CD4-positive, alpha-beta T cell treated with Interleukin-12 subunit alpha and Interleukin-12 subunit beta, for 1 hour (primary cell): ENCODE data around the gene P3H2.
"Not testable (repeated sequence)": the region's sequence is repeated elsewhere in the genome, so short reads cannot be mapped to it uniquely, and the experiment has no call there.

Experiments
- DNase-seq: peaks from one replicate; pipeline ENCODE4 v3.0.0-alpha.2; 2020

The P3H2 gene

DNA sequence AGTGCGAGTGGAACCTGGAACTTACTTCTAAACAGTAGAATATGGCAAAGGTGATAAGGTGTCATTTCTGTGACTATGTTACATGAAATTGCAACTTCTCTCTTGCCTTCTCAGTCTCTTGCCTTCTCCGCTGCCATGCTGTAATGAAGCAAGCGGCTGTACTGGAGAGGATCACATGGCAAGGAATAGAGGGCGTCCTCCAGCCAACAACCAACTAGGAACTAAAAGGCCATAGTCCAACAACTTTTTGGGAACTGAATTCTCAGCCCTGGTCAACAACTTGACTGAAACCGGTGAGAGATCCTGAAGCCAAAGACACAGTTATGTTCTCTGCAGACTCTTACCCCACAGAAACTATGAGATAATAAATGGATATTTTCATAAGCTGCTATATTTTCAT lies 143.5 kb downstream of the P3H2 start:
- no peak for DNase-seq

DNA sequence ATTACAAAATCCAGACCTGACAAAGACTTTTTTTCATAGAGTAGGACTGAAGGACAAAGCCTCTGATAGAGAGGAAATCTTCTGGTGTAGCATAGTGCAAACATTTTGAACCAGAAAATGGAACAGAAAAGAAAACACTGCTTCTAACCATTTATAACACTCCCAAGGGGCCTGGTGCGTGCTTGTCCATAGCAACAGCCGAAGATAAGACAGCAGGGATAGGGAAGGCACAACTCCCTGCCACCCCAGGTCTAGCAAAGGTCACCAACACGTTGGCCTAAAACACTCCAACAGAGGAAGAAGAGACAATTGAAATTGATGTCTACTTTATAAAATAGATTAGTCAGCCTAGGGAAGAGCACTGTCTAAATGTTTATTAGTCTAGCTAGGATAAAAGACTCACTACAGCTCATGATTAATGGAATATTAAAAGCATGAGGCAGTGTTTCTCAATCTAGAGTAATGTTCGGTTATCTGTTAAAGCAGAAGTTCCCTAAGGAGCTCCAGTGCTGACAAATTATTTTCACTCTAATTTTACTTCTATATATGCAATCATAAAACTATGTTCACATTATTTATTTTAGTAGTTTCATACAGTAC lies 145.2 kb downstream of the P3H2 start:
- DNase-seq, result no peak

DNA sequence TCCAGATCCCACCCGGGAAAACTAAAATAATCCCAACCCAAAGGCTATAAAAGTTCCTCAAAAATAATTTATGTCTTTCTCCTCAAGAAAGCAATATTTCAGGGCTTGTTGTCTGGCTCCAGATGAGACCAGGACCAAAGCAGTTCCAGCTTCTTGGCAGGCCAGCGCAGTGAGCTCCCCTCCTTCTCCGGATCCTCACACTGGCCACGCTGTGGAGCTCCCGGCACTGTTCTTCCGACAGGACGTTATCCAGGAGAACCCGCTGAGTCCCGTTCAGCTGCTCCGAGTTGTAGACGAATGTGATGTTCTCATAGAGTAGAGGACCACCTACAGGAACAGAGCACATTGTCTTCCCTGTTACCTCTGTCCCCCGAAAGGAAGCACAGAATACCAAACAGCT lies 146.3 kb downstream of the P3H2 start:
- no peak for DNase-seq

DNA sequence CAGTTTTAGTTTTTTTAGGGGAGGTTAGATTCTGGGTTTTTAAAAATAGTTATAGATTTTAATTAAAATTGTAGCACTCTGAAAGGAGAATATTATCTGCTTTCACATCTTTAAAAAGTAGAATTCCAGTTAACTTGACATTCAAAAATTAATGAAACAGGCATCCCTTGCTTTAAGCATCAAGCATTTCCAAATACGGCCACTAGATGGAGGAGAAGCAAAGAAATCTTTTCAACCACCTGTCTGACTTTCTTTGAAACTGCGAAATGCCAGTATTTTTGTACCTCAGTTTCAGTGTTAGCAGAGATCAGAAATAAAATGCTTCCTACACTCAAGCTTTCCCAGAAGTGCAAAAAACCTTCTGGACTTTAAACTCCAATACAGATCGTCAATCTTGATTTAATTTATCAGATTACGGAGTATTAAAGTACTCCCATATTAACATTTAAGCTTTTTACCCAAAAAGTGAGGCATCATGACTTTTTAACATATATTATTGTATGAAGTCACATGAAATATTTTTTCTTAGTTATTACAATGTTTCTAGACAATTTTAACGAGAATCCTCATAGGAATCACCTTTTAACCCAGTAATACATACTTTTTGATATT lies 153.3 kb downstream of the P3H2 start:
- DNase-seq, result peak; percentile 50

DNA sequence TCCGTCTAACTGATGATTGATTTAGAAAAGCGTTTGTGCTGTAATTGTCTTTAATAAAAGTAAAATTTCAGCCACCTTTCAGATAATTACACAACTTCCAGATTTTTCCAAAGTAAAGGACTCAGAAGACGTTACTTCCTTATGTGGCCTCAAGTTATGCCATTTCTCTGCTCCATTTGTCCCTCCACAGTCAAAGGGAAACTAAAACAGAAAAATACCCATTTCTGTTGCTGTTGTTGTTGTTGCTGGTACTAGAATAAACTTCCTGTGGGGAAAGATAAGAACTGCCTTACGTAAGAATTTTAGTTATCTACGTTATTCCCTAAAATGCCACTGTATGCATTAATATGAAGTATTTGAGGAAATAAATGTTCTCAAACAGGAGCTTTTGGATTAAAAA lies 153.9 kb downstream of the P3H2 start:
- DNase-seq, result no peak

DNA sequence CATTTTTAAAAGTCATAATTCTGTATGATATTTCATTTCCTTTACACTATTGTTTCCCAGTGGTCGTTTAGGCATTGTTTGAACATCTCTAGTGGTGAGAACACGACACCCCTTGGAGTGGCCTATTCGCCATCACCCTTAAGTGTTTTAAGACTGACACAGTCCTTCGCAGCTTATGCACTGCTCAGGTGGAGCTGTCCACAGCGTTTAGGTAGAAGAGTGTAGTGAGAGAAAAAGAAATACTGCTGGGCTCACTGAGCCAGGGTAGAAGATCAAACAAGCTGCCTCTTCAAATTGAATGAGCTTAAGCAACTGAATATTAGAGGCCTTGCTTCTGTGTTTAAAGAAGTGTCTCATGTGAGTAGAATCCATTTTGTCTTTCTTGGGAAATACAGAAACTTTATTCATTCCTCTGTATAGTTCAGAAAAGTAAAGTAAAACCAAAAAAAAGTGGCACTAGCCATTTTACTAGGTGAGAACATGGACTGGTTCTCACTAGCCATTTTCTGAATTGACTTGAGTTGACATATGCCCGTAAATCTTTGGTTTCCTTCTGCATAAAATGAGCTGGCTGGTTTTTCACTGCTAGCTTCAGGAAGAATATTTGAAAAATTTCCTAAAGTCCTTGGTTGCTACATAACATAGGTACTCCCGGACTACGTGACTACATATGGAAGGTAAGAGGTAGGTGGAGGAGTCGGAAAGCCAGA lies 155.9 kb downstream of the P3H2 start:
- DNase-seq, result no peak

DNA sequence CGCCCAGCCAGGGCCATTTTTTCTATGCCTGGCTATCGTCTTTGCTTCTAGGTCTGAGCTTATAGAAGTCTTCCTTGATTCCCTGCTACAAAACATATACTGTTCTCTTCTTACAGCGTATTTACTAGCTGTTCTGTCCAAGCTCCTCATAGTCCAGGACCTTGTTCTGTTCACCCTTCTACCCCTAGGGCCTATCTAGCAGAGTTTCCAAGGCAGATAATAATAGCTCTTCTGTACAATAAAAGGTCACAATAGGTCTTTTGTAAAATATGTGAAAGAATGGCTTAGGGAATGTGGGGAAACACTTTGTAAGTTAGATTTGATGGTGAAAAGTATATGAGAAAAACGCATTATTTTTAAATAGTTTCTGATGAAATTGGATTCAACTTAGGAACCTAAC lies 158.2 kb downstream of the P3H2 start:
- no peak for DNase-seq

DNA sequence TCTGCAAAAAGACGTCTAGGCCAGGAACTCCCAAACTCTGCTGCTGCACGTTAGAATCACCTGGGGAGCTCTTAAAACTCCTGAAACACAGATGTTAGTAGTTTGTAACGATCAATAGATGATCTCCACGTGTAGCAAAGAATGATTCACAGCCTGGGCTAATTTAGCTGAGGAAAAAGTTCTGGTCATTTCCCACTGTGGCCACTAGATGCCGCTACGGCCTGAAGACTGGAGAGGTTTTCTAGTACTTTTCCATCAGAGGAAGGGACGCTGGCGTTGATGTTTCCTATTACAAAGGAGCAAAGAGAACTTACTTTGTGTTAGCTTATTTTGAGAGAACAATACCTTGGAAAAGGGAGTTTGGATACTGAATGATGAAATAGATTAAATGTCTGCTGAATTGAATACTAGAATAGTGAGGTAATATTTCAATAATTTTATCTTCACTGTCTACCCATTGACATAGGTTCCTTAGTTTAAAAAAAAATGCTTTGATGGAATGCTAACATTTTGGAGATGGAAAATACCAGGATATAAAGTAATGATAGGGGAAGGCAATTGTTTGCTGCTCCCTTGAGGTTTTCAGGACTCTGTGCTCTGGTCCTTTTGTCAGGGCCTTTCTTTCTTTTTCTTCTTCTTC lies 159.1 kb downstream of the P3H2 start:
- peak; percentile 60 for DNase-seq

DNA sequence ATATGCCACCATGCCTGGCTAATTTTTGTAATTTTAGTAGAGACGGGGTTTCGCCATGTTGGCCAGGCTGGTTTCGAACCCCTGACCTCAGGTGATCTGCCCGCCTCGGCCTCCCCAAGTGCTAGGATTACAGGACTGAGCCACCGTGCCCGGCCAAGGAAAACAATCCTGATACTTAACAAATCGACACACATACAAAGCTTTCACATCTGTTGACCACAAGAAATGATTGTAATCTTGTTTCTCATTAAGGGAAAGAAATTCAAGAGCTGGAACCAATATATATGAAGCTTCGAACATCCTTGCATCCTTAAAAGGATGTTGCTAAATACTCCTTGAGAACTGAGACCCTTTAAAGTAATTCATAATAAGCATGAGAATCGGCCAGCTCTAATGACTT lies 159.6 kb downstream of the P3H2 start:
- DNase-seq, result not testable (repeated sequence)

DNA sequence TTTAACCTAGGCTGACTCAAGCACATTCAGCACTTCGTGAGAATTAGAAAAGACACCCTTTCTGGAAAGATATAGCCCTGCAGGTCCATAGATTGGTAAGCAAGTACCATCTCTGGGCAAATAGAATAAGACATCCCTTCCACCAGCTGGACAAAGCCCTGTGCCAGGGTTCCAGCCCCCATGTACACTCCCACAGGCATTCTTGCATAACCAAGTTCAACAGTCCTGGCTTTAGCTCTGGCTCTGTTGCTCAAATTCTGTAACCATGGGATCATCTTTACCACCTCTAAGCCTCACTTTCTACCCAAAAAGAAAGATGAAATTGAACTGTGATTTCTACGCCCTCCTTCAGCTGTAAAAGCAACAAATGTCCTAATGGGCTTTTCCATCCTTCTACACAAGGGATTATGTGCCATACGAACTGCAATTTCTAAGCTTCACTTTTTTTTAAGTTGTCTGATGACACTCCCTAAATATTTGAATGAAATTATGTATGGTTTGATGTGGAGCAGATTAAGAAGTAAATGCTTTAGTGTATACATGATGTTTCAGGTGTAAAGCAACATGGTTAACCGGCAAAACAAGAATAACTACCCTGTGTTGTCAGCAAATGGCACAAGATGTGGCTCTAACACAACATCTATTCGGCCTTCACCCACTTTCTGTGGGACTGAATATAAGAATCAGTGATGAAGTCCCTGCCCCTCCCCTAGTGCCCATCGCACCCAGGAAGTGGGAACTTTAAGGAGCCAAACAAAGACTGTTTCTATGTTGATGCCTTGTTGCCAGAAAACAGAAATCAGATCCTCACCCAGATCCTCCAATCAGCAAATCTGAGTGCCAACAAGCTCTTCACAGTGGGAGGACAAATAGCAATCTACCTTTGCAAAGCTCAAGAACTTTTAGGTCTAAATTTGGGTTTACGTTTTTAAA lies 165.7 kb downstream of the P3H2 start:
- no peak for DNase-seq

DNA sequence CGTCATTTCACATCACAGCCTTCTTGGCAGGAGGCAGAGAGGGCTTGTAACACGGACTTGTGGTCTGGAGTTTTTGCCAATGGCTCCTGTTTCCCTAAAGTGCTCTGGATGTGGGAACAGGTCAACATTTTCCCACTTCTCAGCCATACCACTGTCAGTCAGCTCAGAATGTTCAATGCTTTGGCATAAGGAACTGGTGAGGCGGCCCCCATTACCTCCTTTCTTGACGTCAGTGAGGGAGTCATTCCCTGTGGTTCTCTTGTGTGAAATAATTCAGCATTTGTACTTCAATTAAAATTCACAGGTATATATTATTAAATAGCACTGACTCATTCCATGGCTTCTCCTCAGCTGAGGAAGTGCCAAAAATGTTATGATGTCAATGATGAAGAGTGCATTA lies 167.1 kb downstream of the P3H2 start:
- DNase-seq, result no peak

DNA sequence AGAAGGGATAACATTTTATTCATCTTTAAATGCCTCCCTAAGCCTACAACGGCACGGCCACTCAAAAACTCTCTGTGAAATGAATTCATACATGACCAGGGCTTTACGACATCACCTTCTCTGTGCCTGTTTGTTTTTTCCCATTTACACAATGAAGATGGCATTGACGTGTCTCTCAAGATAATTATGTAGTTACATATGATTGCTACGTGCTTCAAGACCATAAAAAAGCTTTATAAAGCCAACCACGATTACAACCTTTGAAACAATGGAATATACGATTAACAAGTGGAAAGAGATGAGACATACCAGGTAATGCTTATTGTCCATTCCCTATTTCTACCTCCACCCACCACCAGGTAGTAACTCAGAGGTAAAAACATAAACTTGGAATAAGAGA lies 168.4 kb downstream of the P3H2 start:
- DNase-seq, result no peak

DNA sequence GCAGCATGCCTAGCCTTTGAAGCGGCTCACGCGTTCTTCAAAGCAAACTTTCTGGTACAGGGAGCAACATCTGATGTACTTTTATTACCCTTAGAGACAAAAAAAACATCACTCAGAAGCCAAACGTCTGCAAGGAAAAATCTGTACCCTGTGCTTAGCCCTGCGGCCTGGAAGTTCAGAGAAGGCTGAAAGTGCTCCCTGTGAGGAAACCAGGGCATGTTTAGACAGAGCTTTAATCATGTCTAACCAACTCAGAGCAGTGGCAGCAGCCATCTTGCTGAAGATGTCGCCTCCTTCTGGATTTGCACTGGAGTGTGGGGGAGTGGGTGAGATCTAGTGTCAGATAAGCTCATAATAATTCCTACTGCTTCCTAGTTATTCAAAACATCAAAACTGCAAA lies 170.4 kb downstream of the P3H2 start:
- DNase-seq, result no peak

DNA sequence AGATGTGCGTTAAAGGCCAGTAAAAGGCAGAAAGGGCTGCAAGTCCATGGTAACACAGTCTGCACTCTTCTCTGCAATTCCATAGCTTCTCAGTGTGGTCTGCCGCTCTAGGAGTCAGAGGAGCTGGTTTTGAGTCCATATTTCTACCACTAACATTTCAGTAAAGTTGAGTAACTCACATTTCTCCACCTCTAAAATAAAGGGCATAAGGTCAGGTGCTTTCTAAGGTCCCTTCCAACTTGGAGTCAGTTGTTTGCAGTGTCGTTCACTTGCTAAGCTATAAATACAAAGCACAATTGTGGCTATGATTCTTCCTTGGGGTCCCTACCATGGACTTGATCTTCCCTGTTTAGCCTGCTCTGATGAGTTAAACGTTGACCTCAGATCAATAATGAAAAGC lies 171.1 kb downstream of the P3H2 start:
- DNase-seq, result no peak

DNA sequence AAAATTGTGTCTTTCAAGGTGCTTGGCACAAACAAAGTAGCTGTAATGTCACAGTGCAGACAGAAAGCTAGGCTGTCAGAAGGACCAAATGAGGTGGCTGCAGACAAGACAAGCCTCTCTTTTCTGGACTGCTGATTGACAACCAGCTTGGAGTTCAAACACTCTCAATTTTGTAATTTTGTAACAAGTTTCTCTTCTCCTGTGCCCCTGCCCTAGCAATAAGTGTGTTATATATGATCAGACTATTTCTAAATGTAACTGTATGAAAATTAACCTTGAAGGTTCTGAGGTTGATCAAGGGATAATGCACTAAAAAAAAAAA lies 172.0 kb downstream of the P3H2 start:
- no peak for DNase-seq

DNA sequence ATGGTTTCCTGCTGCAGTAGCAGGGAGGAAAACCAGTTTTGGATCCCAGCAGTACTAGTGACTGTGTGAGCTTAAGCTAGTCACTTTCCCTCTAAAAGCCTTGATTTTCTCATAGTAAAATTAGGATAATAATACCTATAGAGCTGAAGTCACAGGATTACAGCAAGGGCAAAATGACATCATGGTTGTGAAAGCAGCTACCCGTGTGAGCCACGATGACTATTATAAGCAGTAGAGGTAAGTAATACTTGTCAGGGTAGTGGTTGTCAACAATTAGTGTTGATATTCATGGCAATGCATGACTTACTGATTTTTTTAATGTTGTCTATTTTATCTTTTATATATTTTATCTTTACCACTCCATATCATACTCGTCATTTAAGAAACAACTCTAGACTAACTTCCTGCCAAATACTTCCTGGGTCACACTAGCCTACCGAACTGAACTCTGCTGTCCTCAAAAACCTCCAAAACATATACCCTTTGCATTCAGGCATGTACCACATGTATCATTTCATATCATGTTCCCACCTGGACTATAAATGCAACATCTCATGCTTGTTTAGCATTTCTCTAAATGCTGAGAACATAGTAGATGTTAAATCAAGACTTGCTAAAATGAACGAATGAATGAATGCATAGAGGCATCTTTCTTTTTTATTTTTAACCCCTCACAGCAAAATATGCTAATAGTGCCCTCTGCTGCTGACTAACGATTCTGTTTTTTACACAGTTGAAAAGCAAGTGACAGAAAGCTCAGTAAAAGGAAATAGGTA lies 172.6 kb downstream of the P3H2 start:
- DNase-seq, result peak; percentile 22

DNA sequence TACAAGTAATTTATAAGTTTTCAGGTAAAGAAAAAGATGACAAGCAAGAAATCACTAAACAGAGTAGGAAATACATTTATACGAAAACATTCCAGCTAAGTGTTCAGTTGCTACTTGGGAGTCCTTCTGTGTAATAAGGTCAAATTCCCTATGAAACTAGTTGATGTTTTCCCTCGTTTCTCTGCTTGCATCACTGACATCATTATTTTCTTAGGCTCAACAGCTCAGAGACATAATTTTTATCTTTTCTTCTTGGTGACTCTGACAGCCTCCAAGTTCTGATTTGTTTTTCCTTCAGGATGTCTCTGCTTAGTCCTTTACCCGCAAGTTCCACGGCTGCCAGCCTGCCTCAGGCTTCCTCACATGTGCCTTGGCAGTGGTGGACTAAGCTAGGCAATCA lies 173.6 kb downstream of the P3H2 start:
- no peak for DNase-seq

DNA sequence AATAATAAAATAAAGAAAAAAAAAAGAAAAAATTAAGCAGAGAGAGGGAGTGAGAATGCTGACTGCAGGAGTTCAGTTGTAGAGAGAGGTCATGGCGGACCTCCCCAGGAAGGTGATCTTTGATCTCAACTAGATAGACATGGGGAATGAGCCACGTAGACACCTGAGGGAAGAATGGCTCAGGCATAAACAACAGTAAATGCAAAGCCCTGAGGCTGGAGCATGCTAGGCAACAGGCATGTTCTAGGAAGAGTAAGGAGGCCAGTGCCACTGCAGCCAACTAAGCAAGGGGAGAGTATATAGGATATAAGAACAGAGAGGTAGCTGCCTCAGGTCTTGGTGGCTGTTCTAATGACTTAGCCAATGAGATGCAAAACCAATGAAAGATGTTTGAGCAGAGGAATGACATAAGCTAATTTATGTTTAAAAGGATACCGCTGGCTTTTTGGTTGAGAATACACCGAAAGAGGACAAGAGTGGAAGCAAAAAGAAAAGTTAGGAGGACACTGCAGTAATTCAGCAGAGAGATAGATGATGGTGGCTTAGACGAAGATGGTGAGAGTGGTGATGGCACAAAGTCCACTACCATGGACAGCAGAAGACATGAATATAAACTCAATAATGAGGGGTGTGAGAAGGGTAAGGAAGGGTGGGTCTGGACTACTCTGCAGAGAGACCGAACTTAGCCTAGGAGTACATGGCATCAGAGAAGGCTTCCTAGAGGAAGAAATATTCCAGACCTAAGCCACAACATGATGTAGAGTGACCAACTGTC lies 174.6 kb downstream of the P3H2 start:
- no peak for DNase-seq

DNA sequence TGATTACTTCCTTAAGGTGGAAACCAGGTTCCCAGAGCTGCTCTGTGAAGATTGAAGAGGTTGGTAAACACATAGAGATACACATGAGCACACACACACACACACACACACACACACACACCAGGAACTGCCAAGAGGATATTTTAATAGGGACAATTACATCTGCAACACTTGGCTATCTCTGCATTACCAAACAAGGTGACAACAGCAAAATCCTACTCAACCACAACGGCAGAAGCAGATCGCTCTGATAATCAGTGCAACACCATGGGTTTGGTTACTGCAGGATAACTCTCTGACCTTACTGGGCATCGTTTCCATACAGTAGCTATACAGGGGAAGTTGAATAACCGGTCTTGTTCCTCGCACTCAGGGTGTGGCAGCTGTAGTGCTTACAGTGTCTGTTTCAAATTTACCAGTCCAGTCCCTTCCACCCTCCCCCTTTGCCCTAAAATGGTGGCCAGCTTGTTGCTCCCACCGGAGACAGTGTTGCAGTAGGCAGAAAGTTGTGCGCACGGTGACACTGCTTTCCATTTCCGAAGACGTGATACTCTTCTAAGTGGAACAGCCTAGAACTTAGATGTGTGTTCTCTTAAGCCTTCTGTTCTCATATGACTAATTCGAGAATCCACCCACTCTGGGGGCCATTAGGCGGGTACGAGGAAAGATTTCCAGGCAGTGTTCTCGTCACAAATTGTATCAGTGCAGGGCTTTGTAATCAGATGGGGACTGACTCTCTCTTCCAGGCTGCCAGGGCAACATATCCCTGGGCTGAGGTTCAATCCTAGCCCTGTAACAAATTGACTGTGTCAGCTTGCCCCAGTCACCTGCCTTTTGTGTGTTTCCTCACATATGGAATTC lies 176.2 kb downstream of the P3H2 start:
- no peak for DNase-seq

DNA sequence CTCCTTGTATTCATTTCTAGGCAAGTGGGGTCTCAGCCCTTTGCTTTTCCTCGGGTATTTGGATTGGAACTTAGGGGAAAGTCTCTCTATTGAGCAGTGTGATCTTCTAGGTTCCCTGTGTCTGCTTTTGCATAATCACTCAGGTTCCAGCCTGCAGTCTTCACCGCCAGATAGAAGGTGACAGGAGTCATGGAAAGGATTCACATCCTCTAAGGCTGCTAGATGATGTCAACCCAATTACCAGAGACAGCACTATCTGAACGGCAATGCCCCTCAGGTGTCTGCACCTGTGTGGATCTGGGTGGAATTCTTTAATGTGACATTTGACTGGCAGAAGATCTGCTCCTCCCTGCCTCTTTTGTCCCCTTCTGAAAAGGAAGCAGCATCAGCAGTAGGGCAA lies 177.7 kb downstream of the P3H2 start:
- no peak for DNase-seq

DNA sequence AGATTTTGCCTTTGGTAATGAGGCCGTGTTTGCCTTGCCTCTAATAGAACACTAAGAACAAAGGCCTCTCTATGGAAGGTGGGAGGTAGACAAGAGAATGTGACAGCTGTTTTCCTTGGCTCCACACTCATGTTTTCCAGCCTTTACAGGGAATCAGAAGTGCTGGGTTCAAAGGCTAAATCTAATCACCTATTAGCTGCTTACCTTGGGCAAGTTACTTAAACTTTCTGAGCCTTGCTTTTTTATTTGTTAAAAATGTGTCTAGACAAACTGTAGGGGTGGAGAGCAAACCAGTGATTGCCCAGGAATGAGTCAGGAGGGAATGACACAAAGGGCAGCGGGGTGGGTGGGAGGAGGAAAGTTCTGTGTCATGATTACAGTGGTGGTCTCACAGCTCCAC lies 179.0 kb downstream of the P3H2 start:
- DNase-seq, result no peak
